ENCODE measurements around the gene NEUROG2. TPM values are rescaled to one million over a fixed set of nuclear protein-coding genes. Genes with fewer than 3 reads are reported as not detected.

The NEUROG2 gene
- total and polyA plus RNA-seq, 2 of the 8 experiments (the other 6 are each of a cell fraction or from before 2014, with no cell fraction given) = 0.03 TPM; not detected in 1

DNA sequence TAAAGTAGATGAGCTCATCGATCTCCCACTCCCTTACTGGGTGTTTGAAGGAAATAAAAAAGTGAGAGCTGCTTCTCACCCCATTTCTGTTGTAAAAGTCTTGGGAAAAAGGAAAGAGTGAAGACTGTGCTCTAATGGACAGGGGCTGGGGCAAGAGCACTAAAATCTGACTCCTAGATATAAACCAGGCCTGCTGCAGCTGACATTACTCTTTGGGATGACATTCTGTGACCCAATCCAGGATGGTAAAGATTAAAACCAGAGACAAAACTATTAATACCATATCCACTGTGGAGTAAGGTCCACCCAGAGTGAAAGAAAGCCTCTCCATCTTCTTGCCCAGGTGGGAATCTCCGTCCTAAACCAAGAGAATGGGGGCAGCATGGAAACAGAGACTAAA is 20.1 kb upstream of the NEUROG2 start (continued):
- TF ChIP-seq, protein P1, sequence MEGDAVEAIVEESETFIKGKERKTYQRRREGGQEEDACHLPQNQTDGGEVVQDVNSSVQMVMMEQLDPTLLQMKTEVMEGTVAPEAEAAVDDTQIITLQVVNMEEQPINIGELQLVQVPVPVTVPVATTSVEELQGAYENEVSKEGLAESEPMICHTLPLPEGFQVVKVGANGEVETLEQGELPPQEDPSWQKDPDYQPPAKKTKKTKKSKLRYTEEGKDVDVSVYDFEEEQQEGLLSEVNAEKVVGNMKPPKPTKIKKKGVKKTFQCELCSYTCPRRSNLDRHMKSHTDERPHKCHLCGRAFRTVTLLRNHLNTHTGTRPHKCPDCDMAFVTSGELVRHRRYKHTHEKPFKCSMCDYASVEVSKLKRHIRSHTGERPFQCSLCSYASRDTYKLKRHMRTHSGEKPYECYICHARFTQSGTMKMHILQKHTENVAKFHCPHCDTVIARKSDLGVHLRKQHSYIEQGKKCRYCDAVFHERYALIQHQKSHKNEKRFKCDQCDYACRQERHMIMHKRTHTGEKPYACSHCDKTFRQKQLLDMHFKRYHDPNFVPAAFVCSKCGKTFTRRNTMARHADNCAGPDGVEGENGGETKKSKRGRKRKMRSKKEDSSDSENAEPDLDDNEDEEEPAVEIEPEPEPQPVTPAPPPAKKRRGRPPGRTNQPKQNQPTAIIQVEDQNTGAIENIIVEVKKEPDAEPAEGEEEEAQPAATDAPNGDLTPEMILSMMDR (IDR thresholded peaks at IDR 0.05; ENCODE audit: control extremely low read depth in 1 of 3, insufficient read depth in 1 of 3, low read depth in 1 of 3, low read length in 3 of 3) = no peak
- no peak for TF ChIP-seq NRF1 (IDR thresholded peaks at IDR 0.05; ENCODE audit: low read depth, low read length)
- TF ChIP-seq CTBP2 (IDR thresholded peaks at IDR 0.05; ENCODE audit: borderline replicate concordance, insufficient read depth, insufficient read length, low read length) = no peak
- TF ChIP-seq YY1 (IDR thresholded peaks at IDR 0.05; ENCODE audit: low read depth, low read length) = no peak
- TF ChIP-seq POU5F1 (IDR thresholded peaks at IDR 0.05; ENCODE audit: low read depth, low read length) = no peak
- no peak for TF ChIP-seq BRCA1 (IDR thresholded peaks at IDR 0.05; ENCODE audit: low read depth, low read length)

Data from H1 (cell line).